ENCODE measurements around the gene PLSCR2. TPM values are rescaled to one million over a fixed set of nuclear protein-coding genes. Genes with fewer than 3 reads are reported as not detected.
A peak's percentile ranks its signal among the peaks of the same experiment; 100 is the strongest.

Gene PLSCR2
- total RNA-seq, 1 experiment from 2014 or later = not detected

GRCh38 chr3:146502887-146503460 is 33.6 kb upstream of the PLSCR2 start:
- TF ChIP-seq EZH2 (IDR thresholded peaks at IDR 0.05; ENCODE audit: low read length, unreplicated experiment) = no peak
- TF ChIP-seq, protein P1, sequence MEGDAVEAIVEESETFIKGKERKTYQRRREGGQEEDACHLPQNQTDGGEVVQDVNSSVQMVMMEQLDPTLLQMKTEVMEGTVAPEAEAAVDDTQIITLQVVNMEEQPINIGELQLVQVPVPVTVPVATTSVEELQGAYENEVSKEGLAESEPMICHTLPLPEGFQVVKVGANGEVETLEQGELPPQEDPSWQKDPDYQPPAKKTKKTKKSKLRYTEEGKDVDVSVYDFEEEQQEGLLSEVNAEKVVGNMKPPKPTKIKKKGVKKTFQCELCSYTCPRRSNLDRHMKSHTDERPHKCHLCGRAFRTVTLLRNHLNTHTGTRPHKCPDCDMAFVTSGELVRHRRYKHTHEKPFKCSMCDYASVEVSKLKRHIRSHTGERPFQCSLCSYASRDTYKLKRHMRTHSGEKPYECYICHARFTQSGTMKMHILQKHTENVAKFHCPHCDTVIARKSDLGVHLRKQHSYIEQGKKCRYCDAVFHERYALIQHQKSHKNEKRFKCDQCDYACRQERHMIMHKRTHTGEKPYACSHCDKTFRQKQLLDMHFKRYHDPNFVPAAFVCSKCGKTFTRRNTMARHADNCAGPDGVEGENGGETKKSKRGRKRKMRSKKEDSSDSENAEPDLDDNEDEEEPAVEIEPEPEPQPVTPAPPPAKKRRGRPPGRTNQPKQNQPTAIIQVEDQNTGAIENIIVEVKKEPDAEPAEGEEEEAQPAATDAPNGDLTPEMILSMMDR (conservative IDR thresholded peaks at IDR 0.05; ENCODE audit: low read depth, low read length) = no peak
- no peak for TF ChIP-seq EZH2phosphoT487 (IDR thresholded peaks at IDR 0.05; ENCODE audit: borderline replicate concordance, low read length)
- Histone ChIP-seq H3K79me2 (ENCODE audit: low read length) (no peaks in the 10 kb centered on the region), H3K4me1 (ENCODE audit: insufficient read depth, low read length) (peaks cover 56% of the 10 kb centered on the region), H3K4me2 (ENCODE audit: low read length) (peak overlapping the region; percentile 73), H3K27ac (ENCODE audit: low read length) (peak overlapping the region; percentile 97), H3K9me3 (ENCODE audit: low read length) (no peaks in the 10 kb centered on the region), H3F3A (ENCODE audit: low read length, unreplicated experiment) (peaks cover 12% of the 10 kb centered on the region), H4K20me1 (ENCODE audit: low read length) (no peaks in the 10 kb centered on the region), H3K4me3 (ENCODE audit: low read length) (peak overlapping the region; percentile 46), H3K9me2 (replicated peaks; ENCODE audit: low read length) (no peaks in the 10 kb centered on the region), H2AFZ (ENCODE audit: low read length) (0 out of 2 replicates have a peak overlapping the region, but pooled peaks have one; percentile 11), H3K36me3 (ENCODE audit: low read depth, low read length) (no peaks in the 10 kb centered on the region), H3K9ac (ENCODE audit: low read length) (peak overlapping the region; percentile 78), H3K27me3 (ENCODE audit: low read length) (no peaks in the 10 kb centered on the region)
- no TSS peak for BruUV-seq (replicated peaks)
- DNase-seq = no peak
- ATAC-seq = no peak
- intact Hi-C loops (cut with micrococcal nuclease) = loop anchor here (1.0 to 5.0 kb wide), 3 partner anchors 26 to 171 kb away; no protein-coding TSS in a partner anchor
- POLR2A ChIA-PET (ENCODE audit: unreplicated experiment) = interaction anchor here (0.5 kb wide), 1 partner anchor 313 kb away, joined by 4 read pairs; no protein-coding TSS in a partner anchor
- CTCF ChIA-PET = no interaction called here

DNA sequence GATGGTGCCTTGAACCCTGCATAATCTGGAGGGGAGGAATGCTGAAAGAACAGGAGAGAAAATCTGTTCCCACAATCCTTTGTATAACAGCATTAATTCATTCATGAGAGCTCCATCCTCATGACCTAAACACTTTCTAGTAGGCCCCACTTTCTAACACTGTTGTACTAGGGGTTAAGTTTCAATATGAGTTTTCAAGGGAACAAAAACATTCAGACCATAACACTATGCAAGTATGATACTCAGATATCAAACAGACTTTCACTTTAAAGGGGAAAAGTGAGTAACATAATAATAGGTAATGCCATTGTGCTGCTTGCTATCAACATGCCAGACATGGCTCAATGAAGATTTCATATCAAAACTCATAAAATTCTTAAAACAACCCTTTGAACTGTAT is 32.4 kb upstream of the PLSCR2 start:
- no peak overlapping the region for H3K4me3 ChIP-seq (ENCODE audit: low read length)
- intact Hi-C loops (cut with micrococcal nuclease) = loop anchor here (2.0 to 5.0 kb wide), 2 partner anchors 27 to 169 kb away; no protein-coding TSS in a partner anchor
- peak overlapping the region; percentile 78; the same call in 1 of the 2 replicates for H3K9ac ChIP-seq (ENCODE audit: low read length)
- H3K4me2 ChIP-seq (ENCODE audit: low read length) = no peak overlapping the region
- peaks cover 44% of the 10 kb centered on the region for H3K4me1 ChIP-seq (ENCODE audit: insufficient read depth, low read length)
- ChIA-PET CTCF (no interaction called here), POLR2A (ENCODE audit: unreplicated experiment) (no interaction called here)
- H2AFZ ChIP-seq (ENCODE audit: low read length) = no peak overlapping the region
- TF ChIP-seq, protein P1 (conservative IDR thresholded peaks at IDR 0.05; ENCODE audit: low read depth, low read length) = no peak
- TF ChIP-seq EZH2 (IDR thresholded peaks at IDR 0.05; ENCODE audit: low read length, unreplicated experiment) (no peak), EZH2phosphoT487 (IDR thresholded peaks at IDR 0.05; ENCODE audit: borderline replicate concordance, low read length) (no peak)
- no TSS peak for BruUV-seq (replicated peaks)
- no peaks in the 10 kb centered on the region for H3K36me3 ChIP-seq (ENCODE audit: low read depth, low read length)
- H3K27me3 ChIP-seq (ENCODE audit: low read length) = no peaks in the 10 kb centered on the region
- no peak for ATAC-seq
- H3K9me2 ChIP-seq (replicated peaks; ENCODE audit: low read length) = no peaks in the 10 kb centered on the region
- H3K27ac ChIP-seq (ENCODE audit: low read length) = peak overlapping the region; percentile 97
- no peaks in the 10 kb centered on the region for H4K20me1 ChIP-seq (ENCODE audit: low read length)
- DNase-seq = no peak
- no peaks in the 10 kb centered on the region for H3K79me2 ChIP-seq (ENCODE audit: low read length)
- H3F3A ChIP-seq (ENCODE audit: low read length, unreplicated experiment) = peaks cover 4% of the 10 kb centered on the region
- no peaks in the 10 kb centered on the region for H3K9me3 ChIP-seq (ENCODE audit: low read length)

- no TSS peak for BruUV-seq (replicated peaks)
- ATAC-seq (no peak), DNase-seq (no peak)
- no peaks in the 10 kb centered on the region for H3K9me3 ChIP-seq (ENCODE audit: low read length)
- no peak overlapping the region for H3K9ac ChIP-seq (ENCODE audit: low read length)
- TF ChIP-seq, protein P1 (conservative IDR thresholded peaks at IDR 0.05; ENCODE audit: low read depth, low read length) = no peak
- no peak for TF ChIP-seq EZH2phosphoT487 (IDR thresholded peaks at IDR 0.05; ENCODE audit: borderline replicate concordance, low read length)
- no peak for TF ChIP-seq EZH2 (IDR thresholded peaks at IDR 0.05; ENCODE audit: low read length, unreplicated experiment)
- H4K20me1 ChIP-seq (ENCODE audit: low read length) = no peaks in the 10 kb centered on the region
- intact Hi-C loops (cut with micrococcal nuclease) = loop anchor here (5.0 kb wide), 1 partner anchor 167 kb away; no protein-coding TSS in a partner anchor
- ChIA-PET POLR2A (ENCODE audit: unreplicated experiment) (no interaction called here), CTCF (no interaction called here)
- H3K27ac ChIP-seq (ENCODE audit: low read length) = no peak overlapping the region
- H3F3A ChIP-seq (ENCODE audit: low read length, unreplicated experiment) = peaks cover 4% of the 10 kb centered on the region
- peaks cover 26% of the 10 kb centered on the region for H3K4me1 ChIP-seq (ENCODE audit: insufficient read depth, low read length)
- H3K79me2 ChIP-seq (ENCODE audit: low read length) = no peaks in the 10 kb centered on the region
- H3K27me3 ChIP-seq (ENCODE audit: low read length) = no peaks in the 10 kb centered on the region
- H3K9me2 ChIP-seq (replicated peaks; ENCODE audit: low read length) = no peaks in the 10 kb centered on the region
- H3K4me3 ChIP-seq (ENCODE audit: low read length) = no peak overlapping the region
- H3K36me3 ChIP-seq (ENCODE audit: low read depth, low read length) = no peaks in the 10 kb centered on the region
- no peak overlapping the region for H3K4me2 ChIP-seq (ENCODE audit: low read length)
- no peak overlapping the region for H2AFZ ChIP-seq (ENCODE audit: low read length)
Observed at GRCh38 chr3:146499701-146500100, 30.3 kb upstream of the PLSCR2 start.

Data from PC-3 (cell line).